Peyer's patch (tissue), 4 donors: Measurements from ENCODE around the gene COX18. TPM values are rescaled to one million over a fixed set of nuclear protein-coding genes. Genes with fewer than 3 reads are reported as not detected.

Experiments used
- DNase-seq, 3 donors: peaks; one replicate each; pipeline ENCODE4 v3.0.0-alpha.2; 2017 to 2019
- H3K27ac ChIP-seq, 4 donors: fragments of 200-600 bp; sonication (generic); one replicate each; pipeline ENCODE4 v1.5.1; 2016 to 2019
- H3K27me3 ChIP-seq, 2 donors: fragments of 200-600 bp; sonication (generic); one replicate each; pipeline ENCODE4 v1.5.1; 2019
- H3K36me3 ChIP-seq, 3 donors: fragments of 200-600 bp; sonication (generic); one replicate each; pipeline ENCODE4 v1.5.1; 2016 to 2019
- H3K4me1 ChIP-seq, 4 donors: fragments of 200-600 bp; sonication (generic); one replicate each; pipeline ENCODE4 v1.5.1; 2016 to 2019
- H3K4me3 ChIP-seq, 4 donors: fragments of 200-600 bp; sonication (generic); 1 replicate in 3 of 4; 2 replicates in 1 of 4; pipeline ENCODE4 v1.5.1; 2016 to 2019; ENCODE audit warnings: mild to moderate bottlenecking in 1 of 4
- H3K9me3 ChIP-seq, 4 donors: fragments of 200-600 bp; sonication (generic); one replicate each; pipeline ENCODE4 v1.5.1; 2016 to 2019; ENCODE audit warnings: mild to moderate bottlenecking in 1 of 4
- CTCF ChIP-seq, 6 experiments: fragments of 450-650 bp in 4 of 6; fragments of 200-600 bp in 2 of 6; sonication (generic) in 1 of 6; IDR thresholded peaks; one replicate each; pipeline ENCODE4 v1.5.1; 2017 to 2019; ENCODE audit warnings: antibody characterized with exemption in 6 of 6, mild to moderate bottlenecking in 3 of 6, moderate library complexity in 1 of 6
- POLR2A ChIP-seq, 2 donors: fragments of 450-650 bp; IDR thresholded peaks; one replicate each; pipeline ENCODE4 v1.5.1; 2017; ENCODE audit warnings: antibody characterized with exemption in 2 of 2, mild to moderate bottlenecking in 2 of 2, moderate library complexity in 2 of 2
- total RNA-seq, 4 donors: library from RNA; depleted of rRNA; stranded (reverse); fragments of >200 nt; gene quantifications; one replicate each; pipeline ENCODE4 v1.1.0, GENCODE V29; 2016

The COX18 gene
- total RNA-seq, 4 donors from 2014 or later, result 8.8 to 14.9 (median 10.7) TPM

- Histone ChIP-seq H3K9me3 (no peaks in the 10 kb centered on the region), H3K36me3 (peaks cover 0 to 10% (median 0%) of the 10 kb centered on the region in 3 donors), H3K27me3 (no peaks in the 10 kb centered on the region), H3K4me1 (peaks cover 0 to 6% (median 2%) of the 10 kb centered on the region in 4 donors), H3K4me3 (peak overlapping the region; percentile 57 to 86 (median 75)), H3K27ac (peak overlapping the region; percentile 86 to 98 (median 96))
- TF ChIP-seq POLR2A (IDR thresholded peaks at IDR 0.05) (no peak), CTCF (IDR thresholded peaks at IDR 0.05) (no peak)
- DNase-seq, result no peak
Observed at GRCh38 chr4:73067971-73068394, 1.5 kb downstream of the COX18 start.

- no peaks in the 10 kb centered on the region for H3K27me3 ChIP-seq
- H3K9me3 ChIP-seq, result no peaks in the 10 kb centered on the region
- H3K4me1 ChIP-seq, result peaks cover 0 to 6% (median 2%) of the 10 kb centered on the region in 4 donors
- TF ChIP-seq POLR2A (IDR thresholded peaks at IDR 0.05), result no peak
- TF ChIP-seq CTCF (IDR thresholded peaks at IDR 0.05), result no peak
- no peak for DNase-seq
- H3K4me3 ChIP-seq, result no peak overlapping the region
- peaks cover 0 to 14% (median 0%) of the 10 kb centered on the region in 3 donors for H3K36me3 ChIP-seq
- no peak overlapping the region for H3K27ac ChIP-seq
Observed at GRCh38 chr4:73066928-73067327, 2.6 kb downstream of the COX18 start.

GRCh38 chr4:73066445-73066844 is 3.1 kb downstream of the COX18 start:
- Histone ChIP-seq H3K4me3 (no peak overlapping the region), H3K27me3 (no peaks in the 10 kb centered on the region), H3K27ac (no peak overlapping the region), H3K4me1 (peaks cover 0 to 6% (median 2%) of the 10 kb centered on the region in 4 donors), H3K9me3 (no peaks in the 10 kb centered on the region), H3K36me3 (peaks cover 0 to 19% (median 0%) of the 10 kb centered on the region in 3 donors)
- TF ChIP-seq POLR2A (IDR thresholded peaks at IDR 0.05) (no peak), CTCF (IDR thresholded peaks at IDR 0.05) (no peak)
- no peak for DNase-seq

- TF ChIP-seq CTCF (IDR thresholded peaks at IDR 0.05) (no peak), POLR2A (IDR thresholded peaks at IDR 0.05) (no peak)
- Histone ChIP-seq H3K36me3 (peaks cover 0 to 37% (median 0%) of the 10 kb centered on the region in 3 donors), H3K27me3 (no peaks in the 10 kb centered on the region), H3K9me3 (no peaks in the 10 kb centered on the region), H3K4me3 (no peak overlapping the region), H3K27ac (no peak overlapping the region), H3K4me1 (peaks cover 0 to 6% (median 2%) of the 10 kb centered on the region in 4 donors)
- no peak for DNase-seq
Observed at GRCh38 chr4:73064536-73064935, 5.0 kb downstream of the COX18 start.

- Histone ChIP-seq H3K4me1 (no peaks in the 10 kb centered on the region), H3K4me3 (no peak overlapping the region), H3K9me3 (no peaks in the 10 kb centered on the region), H3K36me3 (peaks cover 0 to 59% (median 0%) of the 10 kb centered on the region in 3 donors), H3K27me3 (no peaks in the 10 kb centered on the region), H3K27ac (no peak overlapping the region)
- no peak for DNase-seq
- TF ChIP-seq POLR2A (IDR thresholded peaks at IDR 0.05), result no peak
- no peak for TF ChIP-seq CTCF (IDR thresholded peaks at IDR 0.05)
Observed at GRCh38 chr4:73055241-73055897, 14.1 kb downstream of the COX18 start.
